ENCODE results near the gene DNAAF1.

The DNAAF1 gene

DNA sequence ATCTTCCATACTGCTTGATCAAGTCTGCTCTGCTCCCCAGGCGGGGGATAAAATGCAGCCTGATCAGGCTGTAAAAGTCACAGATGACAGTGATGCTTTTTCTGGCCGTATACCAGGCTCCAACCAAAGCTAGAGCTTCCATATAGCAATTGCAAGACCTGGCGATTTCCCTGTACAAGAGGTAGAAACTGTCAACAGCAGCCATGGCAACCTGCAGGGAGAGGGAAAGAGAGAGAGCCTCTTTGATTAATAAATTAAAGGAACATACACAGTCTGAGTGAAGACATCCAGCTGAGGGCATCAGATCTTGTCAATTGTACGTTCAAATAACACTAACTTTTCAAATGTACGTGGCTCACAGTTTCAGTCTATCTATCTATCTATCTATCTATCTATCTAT, 14.0 kb upstream of the DNAAF1 start:
- FAIRE-seq: no peak
- no peak for DNase-seq (ENCODE audit: insufficient read length, low spot score)
- no peak for TF ChIP-seq CTCF (IDR thresholded peaks at IDR 0.05; ENCODE audit: insufficient read depth, missing control alignments)

DNA sequence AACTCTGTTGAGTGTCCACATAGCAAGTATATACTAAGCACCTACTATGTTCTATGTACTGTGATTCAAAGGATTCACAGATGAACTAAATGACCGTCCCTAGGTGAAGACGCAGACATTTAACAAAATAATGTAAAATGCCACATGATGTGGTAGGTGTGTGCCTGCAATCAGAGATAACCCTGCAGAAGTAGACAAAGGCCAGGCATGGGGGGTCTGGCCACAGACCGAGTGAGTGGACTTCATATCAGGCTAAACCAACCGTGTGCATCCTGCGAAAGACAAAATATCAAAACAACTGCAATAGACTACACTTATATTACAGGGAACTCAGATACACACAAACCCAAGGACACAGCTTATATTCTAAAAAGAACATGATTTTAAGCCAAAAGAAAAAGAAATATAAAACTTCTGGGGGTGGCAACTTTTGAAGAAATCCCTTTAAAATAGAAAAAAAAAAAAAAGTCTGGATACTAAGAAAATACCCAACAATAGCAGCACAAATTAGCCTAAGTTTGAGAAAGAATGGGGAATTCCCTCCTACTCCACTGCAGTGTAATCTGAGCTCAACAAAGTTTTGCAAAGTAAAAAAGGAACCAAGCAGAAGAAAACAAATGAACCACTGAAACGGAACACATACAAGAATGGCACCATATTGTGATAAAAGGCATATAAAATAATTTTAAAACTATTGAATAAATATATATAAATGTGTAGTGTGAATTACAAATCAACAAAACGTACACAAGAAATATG, 12.4 kb upstream of the DNAAF1 start:
- FAIRE-seq (no peak), DNase-seq (ENCODE audit: insufficient read length, low spot score) (no peak)
- no peak for TF ChIP-seq CTCF (IDR thresholded peaks at IDR 0.05; ENCODE audit: insufficient read depth, missing control alignments)

- no peak for FAIRE-seq
- no peak for TF ChIP-seq CTCF (IDR thresholded peaks at IDR 0.05; ENCODE audit: insufficient read depth, missing control alignments)
- no peak for DNase-seq (ENCODE audit: insufficient read length, low spot score)
Observed at GRCh38 chr16:84136331-84137125, 8.6 kb upstream of the DNAAF1 start.

DNA sequence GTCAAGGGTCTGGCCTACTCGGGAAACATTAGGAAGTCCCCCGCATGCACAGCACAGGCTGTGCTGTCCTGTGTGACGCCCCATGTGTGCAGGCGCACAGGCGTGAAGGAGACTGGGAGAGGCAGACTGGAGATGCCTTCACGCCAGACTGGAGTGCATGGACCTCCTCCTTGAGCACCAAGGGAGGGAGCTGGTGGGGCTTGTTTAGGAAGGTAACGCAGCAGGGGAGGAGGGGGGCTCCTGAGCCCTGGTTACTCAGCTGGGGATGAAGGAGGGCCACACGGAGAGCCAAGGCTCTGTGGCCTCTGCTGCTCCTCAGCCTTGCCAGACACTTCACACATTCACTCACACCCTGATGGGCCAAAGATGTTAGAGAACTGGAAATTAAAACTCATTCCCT, 7.8 kb upstream of the DNAAF1 start:
- FAIRE-seq: no peak
- no peak for TF ChIP-seq CTCF (IDR thresholded peaks at IDR 0.05; ENCODE audit: insufficient read depth, missing control alignments)
- DNase-seq (ENCODE audit: insufficient read length, low spot score): no peak

DNA sequence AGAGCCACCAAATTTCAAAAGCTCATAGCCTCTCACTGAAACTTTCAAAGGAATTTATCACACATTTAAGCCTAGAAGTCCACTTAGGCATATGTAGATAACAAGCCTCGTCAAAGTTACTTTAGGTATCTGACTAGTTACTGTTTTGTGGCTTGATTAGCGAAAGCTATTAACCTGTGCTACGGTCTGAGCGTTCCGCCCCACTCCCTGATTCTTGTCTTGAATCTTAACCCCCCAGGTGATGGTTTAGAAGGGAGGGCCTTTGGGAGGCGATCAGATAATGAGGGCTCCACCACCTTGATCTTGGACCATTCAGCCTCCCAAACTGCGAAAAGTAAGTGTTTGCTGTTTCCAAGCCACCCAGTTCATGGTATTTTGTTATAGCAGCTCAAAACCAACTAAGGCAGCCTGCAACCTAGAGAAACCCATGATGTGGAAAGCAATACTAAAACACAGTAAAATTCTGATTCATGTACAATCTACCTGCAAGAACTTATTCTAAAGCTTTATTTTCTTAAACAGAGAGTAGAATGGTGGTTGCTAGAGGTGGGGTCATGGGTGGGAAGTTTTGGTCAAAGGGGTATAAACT, 7.2 kb upstream of the DNAAF1 start:
- FAIRE-seq (no peak), DNase-seq (ENCODE audit: insufficient read length, low spot score) (no peak)
- TF ChIP-seq CTCF (IDR thresholded peaks at IDR 0.05; ENCODE audit: insufficient read depth, missing control alignments): no peak

- no peak for FAIRE-seq
- DNase-seq (ENCODE audit: insufficient read length, low spot score): no peak
- TF ChIP-seq CTCF (IDR thresholded peaks at IDR 0.05; ENCODE audit: insufficient read depth, missing control alignments): no peak
Observed at GRCh38 chr16:84138500-84138823, 6.6 kb upstream of the DNAAF1 start.

All from D721Med (cell line).